LNCaP clone FGC (cell line): Measurements from ENCODE around the gene DNAH14.

Source experiments
- DNase-seq: peaks from one replicate; pipeline ENCODE4 v3.0.0-alpha.2; 2011; ENCODE audit warnings: low read depth
- H3K4me3 ChIP-seq: 2 replicates; pipeline ENCODE4 v1.5.1; 2011; ENCODE audit warnings: mild to moderate bottlenecking, low read depth, low read length, control low read depth
- CTCF ChIP-seq: IDR thresholded peaks from 2 replicates; pipeline ENCODE4 v1.5.1; 2012; ENCODE audit warnings: mild to moderate bottlenecking; ENCODE audit not compliant: control insufficient read depth, insufficient read depth; ENCODE audit errors: extremely low read depth

The DNAH14 gene

GRCh38 chr1:225425201-225425786 lies 495.8 kb downstream of the DNAH14 start:
- TF ChIP-seq CTCF = no peak
- DNase-seq = no peak
- H3K4me3 ChIP-seq = no peak overlapping the region

GRCh38 chr1:225426395-225427234 lies 497.1 kb downstream of the DNAH14 start:
- no peak for TF ChIP-seq CTCF
- H3K4me3 ChIP-seq = peak overlapping the region; percentile 82
- DNase-seq = no peak

GRCh38 chr1:225427235-225428067 lies 498.0 kb downstream of the DNAH14 start, which contains the start of gene LBR:
TSS of gene LBR (minus strand) at chr1:225428038. CDS start at chr1:225424075, 3,963 bp downstream.
- DNase-seq = no peak
- TF ChIP-seq CTCF = no peak
- H3K4me3 ChIP-seq = peak within 1 kb of the TSS; percentile 82

- DNase-seq = peak; percentile 64
- peak overlapping the region; percentile 82 for H3K4me3 ChIP-seq
- no peak for TF ChIP-seq CTCF
Observed at GRCh38 chr1:225428068-225428880, 498.8 kb downstream of the DNAH14 start.

- H3K4me3 ChIP-seq = peak overlapping the region; percentile 82
- TF ChIP-seq CTCF = no peak
- no peak for DNase-seq
Observed at GRCh38 chr1:225428881-225429455, 499.5 kb downstream of the DNAH14 start.

- no peak for TF ChIP-seq CTCF
- no peak overlapping the region for H3K4me3 ChIP-seq
- DNase-seq = no peak
Observed at GRCh38 chr1:225430301-225430700, 500.8 kb downstream of the DNAH14 start.
